GM18505 (cell line): ENCODE data around the gene TYK2.
"Not testable (repeated sequence)": the region's sequence is repeated elsewhere in the genome, so short reads cannot be mapped to it uniquely, and the experiment has no call there.

Experiments
- ATAC-seq: cut with Tn5 transposase; IDR thresholded peaks from one replicate; pipeline ENCODE4 v1.9.1; 2021; ENCODE audit not compliant: unreplicated experiment
- POLR2A ChIP-seq: IDR thresholded peaks from 4 replicates; pipeline ENCODE4 v1.6.1; 2011; ENCODE audit warnings: borderline replicate concordance; ENCODE audit not compliant: insufficient read depth, insufficient read length; ENCODE audit errors: extremely low read depth

The TYK2 gene

GRCh38 chr19:10417541-10418234 is 37.3 kb upstream of the TYK2 start:
- TF ChIP-seq POLR2A, result no peak
- no peak for ATAC-seq

- TF ChIP-seq POLR2A, result no peak
- ATAC-seq, result peak; percentile 54
Measured at GRCh38 chr19:10416380-10417257, 36.2 kb upstream of the TYK2 start.

GRCh38 chr19:10416083-10416379 is 35.7 kb upstream of the TYK2 start:
- peak; percentile 41 for TF ChIP-seq POLR2A
- ATAC-seq, result no peak

GRCh38 chr19:10412257-10412977 is 32.0 kb upstream of the TYK2 start:
- peak; percentile 35 for ATAC-seq
- peak; percentile 26 for TF ChIP-seq POLR2A

- ATAC-seq, result not testable (repeated sequence)
Measured at GRCh38 chr19:10411224-10411623, 30.9 kb upstream of the TYK2 start.

- no peak for TF ChIP-seq POLR2A
- ATAC-seq, result no peak
Measured at GRCh38 chr19:10408511-10409283, 28.3 kb upstream of the TYK2 start.

DNA sequence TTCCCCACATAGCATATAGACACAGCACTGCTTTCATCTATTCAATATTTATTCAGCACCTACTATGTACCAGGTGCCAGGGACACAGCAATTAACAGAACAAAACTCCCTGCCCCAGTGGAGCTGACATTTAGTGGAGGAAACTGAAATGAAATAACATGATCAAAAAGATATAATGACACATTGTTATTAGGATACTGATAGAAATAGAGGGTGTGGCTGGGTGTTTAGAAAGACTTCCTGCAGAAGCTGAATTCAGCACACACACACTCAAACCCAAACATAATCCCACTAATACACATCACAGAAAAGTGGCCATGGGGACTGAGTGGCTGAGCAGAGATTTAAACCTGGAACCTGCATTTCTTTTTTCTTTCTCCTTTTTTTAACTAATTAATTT is 26.7 kb upstream of the TYK2 start:
- TF ChIP-seq POLR2A, result no peak
- no peak for ATAC-seq

DNA sequence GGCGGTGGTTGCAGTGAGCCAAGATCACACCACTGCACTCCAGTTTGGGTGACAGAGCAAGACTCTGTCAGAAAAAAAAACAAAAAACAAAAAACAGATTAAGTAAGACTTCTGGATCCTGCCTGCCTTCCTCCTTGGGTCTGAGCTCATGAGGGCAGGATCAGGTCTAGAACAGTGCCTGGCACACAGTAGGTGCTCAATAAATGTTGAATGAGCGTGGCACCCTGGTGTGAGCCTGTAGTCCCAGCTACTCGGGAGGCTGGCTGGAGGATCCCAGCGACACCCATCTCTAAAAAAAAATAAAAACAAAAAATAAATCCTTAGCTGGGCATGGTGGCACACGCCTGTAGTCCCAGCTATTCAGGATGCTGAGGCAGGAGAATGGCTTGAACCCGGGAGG is 25.8 kb upstream of the TYK2 start:
- no peak for TF ChIP-seq POLR2A
- ATAC-seq, result no peak

GRCh38 chr19:10404888-10405820 is 24.8 kb upstream of the TYK2 start:
- no peak for ATAC-seq
- TF ChIP-seq POLR2A, result no peak

DNA sequence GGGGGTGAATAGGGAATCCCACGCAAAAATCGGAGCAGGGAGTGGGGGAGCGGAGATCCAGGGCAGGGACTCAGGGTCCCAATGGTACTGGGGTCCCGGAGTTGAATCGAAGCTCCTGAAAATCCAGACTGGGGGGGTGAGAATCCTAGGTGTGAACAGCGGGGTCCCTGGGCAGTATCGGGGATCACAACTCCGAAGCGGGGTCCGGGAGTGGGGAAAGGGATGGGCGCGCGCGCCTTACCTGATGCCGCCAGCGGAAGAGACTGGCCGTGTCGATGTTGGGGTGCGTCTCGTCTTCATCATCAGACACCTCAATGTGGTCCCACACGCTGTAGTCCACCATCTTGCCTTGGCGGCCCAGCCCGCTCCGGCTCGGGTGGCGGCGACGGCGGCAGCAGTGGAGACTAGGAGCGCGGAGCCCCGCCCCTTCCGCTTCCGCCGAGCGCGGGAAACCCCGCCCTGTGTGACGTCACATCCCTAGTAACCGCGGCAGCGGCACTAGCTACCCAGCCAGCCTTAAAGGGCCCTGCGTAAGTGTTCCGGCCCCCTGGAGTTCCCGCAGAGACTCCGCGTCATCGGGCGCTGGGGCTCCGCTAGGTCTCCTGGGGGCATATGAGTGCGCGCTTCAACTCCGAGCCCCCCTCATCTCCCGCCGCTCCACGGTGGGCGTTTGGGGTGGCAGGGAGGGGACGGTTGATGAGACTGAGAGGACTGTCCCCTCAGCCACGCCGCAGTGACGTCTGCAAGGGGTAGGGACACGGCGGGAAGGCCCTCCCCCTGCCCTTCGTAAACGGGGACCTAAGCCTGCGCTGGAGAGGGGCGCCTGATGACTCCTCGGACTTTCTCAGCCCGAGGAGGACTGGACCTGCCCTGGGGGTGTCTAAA is 23.0 kb upstream of the TYK2 start, which contains the start of gene CDC37:
TSS of gene CDC37 (minus strand) at position 406 of the 885 bp plus-strand sequence. CDS start at position 343, 63 bp downstream.
- peak; percentile 97 for TF ChIP-seq POLR2A
- peak; percentile 70 for ATAC-seq

DNA sequence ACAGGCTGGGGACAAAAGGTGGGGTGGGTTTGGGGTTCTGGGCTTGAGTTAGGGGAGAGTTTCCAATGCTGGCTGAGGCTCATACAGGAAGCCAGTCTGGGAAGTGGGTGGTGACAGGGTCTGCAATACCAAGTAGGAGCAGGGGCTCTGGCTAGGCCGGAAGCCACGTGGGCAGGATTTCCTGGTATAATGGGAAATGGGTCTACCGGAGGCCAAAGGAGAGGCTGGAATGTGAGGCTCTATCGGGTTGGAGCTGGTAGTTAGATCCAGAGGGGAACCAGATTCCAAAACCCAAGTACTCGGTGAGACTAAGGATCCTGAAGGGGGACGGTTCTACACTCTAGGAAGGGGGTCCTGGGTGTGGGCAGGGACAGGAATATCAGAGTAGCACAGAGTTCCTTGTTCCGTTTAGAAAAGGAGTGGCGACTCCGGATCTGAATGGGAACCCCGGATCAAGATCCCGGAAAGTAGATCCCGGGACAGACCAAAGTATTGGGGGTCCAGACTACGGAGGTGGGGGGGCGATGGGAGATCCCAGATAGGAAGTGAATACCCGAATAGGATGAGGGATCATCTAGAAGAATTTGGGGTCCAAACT is 22.2 kb upstream of the TYK2 start:
- no peak for TF ChIP-seq POLR2A
- no peak for ATAC-seq
